Mucosa of rectum (tissue), 2 donors: ENCODE results near the gene IP6K3.

Experiments
- H3K27ac ChIP-seq, 2 donors: one replicate each; pipeline ENCODE4 v1.7.0; 2013; ENCODE audit warnings: inconsistent platforms in 2 of 2, low read depth in 2 of 2, low read length in 2 of 2
- H3K27me3 ChIP-seq, 2 donors: one replicate each; pipeline ENCODE4 v1.7.0; 2013; ENCODE audit warnings: low read length in 2 of 2; ENCODE audit not compliant: control insufficient read depth in 2 of 2, insufficient read depth in 2 of 2
- H3K36me3 ChIP-seq, 2 donors: one replicate each; pipeline ENCODE4 v1.7.0; 2013; ENCODE audit warnings: low read length in 2 of 2; ENCODE audit not compliant: control insufficient read depth in 2 of 2, insufficient read depth in 2 of 2
- H3K4me1 ChIP-seq, 2 donors: one replicate each; pipeline ENCODE4 v1.7.0; 2013; ENCODE audit warnings: low read length in 2 of 2, mild to moderate bottlenecking in 1 of 2; ENCODE audit not compliant: control insufficient read depth in 2 of 2, insufficient read depth in 2 of 2
- H3K4me3 ChIP-seq, 2 donors: one replicate each; pipeline ENCODE4 v1.7.0; 2013; ENCODE audit warnings: low read length in 2 of 2
- H3K9ac ChIP-seq, 2 donors: one replicate each; pipeline ENCODE4 v1.7.0; 2013; ENCODE audit warnings: low read length in 2 of 2, low read depth in 1 of 2, mild to moderate bottlenecking in 1 of 2
- H3K9me3 ChIP-seq, 2 donors: one replicate each; pipeline ENCODE4 v1.7.0; 2013; ENCODE audit warnings: low read length in 2 of 2; ENCODE audit not compliant: control insufficient read depth in 2 of 2
- donor health status: healthy.
- donor health status: Normal muscosa, but diverticular disease.

The IP6K3 gene

GRCh38 chr6:33709605-33710295 is 37.0 kb downstream of the IP6K3 start:
- Histone ChIP-seq H3K27me3 (no peaks in the 10 kb centered on the region), H3K4me1 (peaks cover 10 to 11% of the 10 kb centered on the region in 2 donors), H3K4me3 (no peak overlapping the region), H3K9me3 (no peaks in the 10 kb centered on the region), H3K27ac (no peak overlapping the region), H3K36me3 (peaks cover 4 to 10% of the 10 kb centered on the region in 2 donors), H3K9ac (no peak overlapping the region)

- Histone ChIP-seq H3K27me3 (no peaks in the 10 kb centered on the region), H3K9me3 (no peaks in the 10 kb centered on the region), H3K9ac (no peak overlapping the region), H3K27ac (no peak overlapping the region), H3K4me1 (peaks cover 10 to 11% of the 10 kb centered on the region in 2 donors), H3K36me3 (peaks cover 4 to 10% of the 10 kb centered on the region in 2 donors), H3K4me3 (no peak overlapping the region)
These were observed 38.0 kb downstream of the IP6K3 start for GRCh38 chr6:33708516-33709204.

- Histone ChIP-seq H3K4me1 (peaks cover 10 to 11% of the 10 kb centered on the region in 2 donors), H3K9ac (no peak overlapping the region)
These were observed 38.9 kb downstream of the IP6K3 start for GRCh38 chr6:33707771-33708170.

GRCh38 chr6:33705955-33706725 is 40.6 kb downstream of the IP6K3 start:
- Histone ChIP-seq H3K4me3 (no peak overlapping the region), H3K9me3 (no peaks in the 10 kb centered on the region), H3K9ac (no peak overlapping the region), H3K4me1 (peaks cover 8 to 9% of the 10 kb centered on the region in 2 donors), H3K36me3 (peaks cover 4 to 10% of the 10 kb centered on the region in 2 donors), H3K27me3 (no peaks in the 10 kb centered on the region), H3K27ac (no peak overlapping the region)

More at GRCh38 chr6:33707771-33708170, 38.9 kb downstream of the IP6K3 start:
- Histone ChIP-seq H3K36me3 (peaks cover 4 to 10% of the 10 kb centered on the region in 2 donors), H3K4me3 (no peak overlapping the region), H3K27ac (no peak overlapping the region), H3K9me3 (no peaks in the 10 kb centered on the region), H3K27me3 (no peaks in the 10 kb centered on the region)

GRCh38 chr6:33705268-33705885 is 41.3 kb downstream of the IP6K3 start:
- H3K36me3 ChIP-seq: peaks cover 6 to 10% of the 10 kb centered on the region in 2 donors

GRCh38 chr6:33704215-33705066 is 42.3 kb downstream of the IP6K3 start:
- no peaks in the 10 kb centered on the region for H3K27me3 ChIP-seq
- H3K4me1 ChIP-seq: peaks cover 0 to 3% of the 10 kb centered on the region in 2 donors
- no peak overlapping the region for H3K4me3 ChIP-seq
- H3K36me3 ChIP-seq: peaks cover 3 to 10% of the 10 kb centered on the region in 2 donors
- H3K9me3 ChIP-seq: no peaks in the 10 kb centered on the region
- no peak overlapping the region for H3K27ac ChIP-seq
- no peak overlapping the region for H3K9ac ChIP-seq

More at GRCh38 chr6:33705268-33705885, 41.3 kb downstream of the IP6K3 start:
- no peak overlapping the region for H3K4me3 ChIP-seq
- peaks cover 1% of the 10 kb centered on the region in 2 donors for H3K4me1 ChIP-seq
- H3K27ac ChIP-seq: no peak overlapping the region
- no peaks in the 10 kb centered on the region for H3K27me3 ChIP-seq
- no peak overlapping the region for H3K9ac ChIP-seq
- no peaks in the 10 kb centered on the region for H3K9me3 ChIP-seq

DNA sequence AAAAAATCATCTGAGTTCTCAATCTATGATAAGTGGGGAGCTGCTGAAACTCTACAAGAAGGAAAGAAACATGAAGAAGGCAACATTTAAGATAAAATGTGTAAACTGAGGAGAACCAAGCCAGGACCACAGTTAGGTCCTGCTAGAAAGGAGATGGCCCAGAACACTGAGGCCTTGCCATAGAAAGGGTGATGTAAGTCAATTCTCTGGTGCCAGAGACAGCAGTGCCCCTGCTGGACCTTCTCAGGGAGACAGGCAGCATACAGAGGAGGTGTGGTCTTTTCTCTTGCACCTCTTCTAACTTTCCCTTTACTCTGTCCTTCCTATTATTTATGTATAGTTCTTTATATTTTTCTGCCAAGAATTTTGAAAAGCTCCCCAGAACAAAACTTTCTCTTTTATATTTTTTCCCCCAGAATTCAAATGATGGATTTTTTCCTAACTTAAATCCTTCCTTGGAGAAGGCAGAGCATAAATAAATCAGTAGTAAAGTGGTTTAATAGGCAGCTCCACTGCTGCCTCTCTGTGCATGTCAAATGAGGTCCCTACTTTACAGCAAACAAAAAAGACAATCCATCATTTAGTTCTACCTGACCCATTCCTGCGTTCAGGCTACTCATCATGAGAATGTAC is 44.2 kb downstream of the IP6K3 start:
- H3K27ac ChIP-seq: no peak overlapping the region
- H3K4me3 ChIP-seq: no peak overlapping the region
- H3K4me1 ChIP-seq: peaks cover 0 to 3% of the 10 kb centered on the region in 2 donors
- H3K27me3 ChIP-seq: no peaks in the 10 kb centered on the region
- no peak overlapping the region for H3K9ac ChIP-seq
- no peaks in the 10 kb centered on the region for H3K9me3 ChIP-seq
- H3K36me3 ChIP-seq: peaks cover 8 to 9% of the 10 kb centered on the region in 2 donors

DNA sequence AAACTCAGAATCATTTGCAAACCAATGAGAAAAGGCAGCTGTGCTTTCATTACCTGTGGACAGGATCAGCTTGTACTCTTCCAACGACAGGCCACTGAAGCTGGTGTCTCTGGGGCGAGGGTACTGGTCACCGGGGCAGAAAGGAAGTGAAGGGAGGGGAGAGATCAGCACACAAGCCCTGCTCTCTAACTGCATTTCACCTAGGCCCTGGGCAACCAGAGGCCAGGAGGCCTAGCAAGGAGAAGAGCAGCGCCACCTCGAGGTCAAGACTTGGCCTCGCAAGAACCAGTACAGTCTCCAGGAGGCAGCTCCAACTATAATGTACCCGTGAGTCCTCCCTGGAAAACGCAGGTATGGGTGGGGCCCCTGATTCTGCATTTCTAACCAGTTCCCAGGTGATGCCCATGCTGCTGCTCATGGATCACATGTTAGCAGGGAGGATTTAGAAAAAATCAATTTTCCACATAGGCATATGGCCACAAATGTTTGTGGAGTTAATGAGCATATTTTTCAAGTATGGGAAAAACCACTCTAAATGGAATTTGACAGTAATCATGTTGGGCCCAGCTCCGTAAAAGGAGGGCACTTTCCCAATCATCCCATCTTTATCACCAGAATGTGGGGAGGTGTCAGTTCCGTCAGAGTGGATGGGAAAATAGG is 46.2 kb downstream of the IP6K3 start:
- Histone ChIP-seq H3K27ac (no peak overlapping the region), H3K27me3 (no peaks in the 10 kb centered on the region), H3K36me3 (peaks cover 20 to 25% of the 10 kb centered on the region in 2 donors), H3K4me3 (no peak overlapping the region), H3K4me1 (peaks cover 0 to 11% of the 10 kb centered on the region in 2 donors), H3K9me3 (no peaks in the 10 kb centered on the region), H3K9ac (no peak overlapping the region)
